GM06990 (cell line): ENCODE results near the gene RDH8.

Experiments
- DNase-seq: peaks from one replicate; pipeline ENCODE4 v3.0.0-alpha.2; 2011; ENCODE audit not compliant: insufficient read length; ENCODE audit errors: extremely low read depth
- H3K27me3 ChIP-seq: replicated peaks from 2 replicates; pipeline ENCODE4 v1.6.0; 2011; ENCODE audit warnings: low read length; ENCODE audit not compliant: control insufficient read depth, insufficient read depth
- H3K36me3 ChIP-seq: 2 replicates; pipeline ENCODE4 v1.5.1; 2011; ENCODE audit warnings: low read length; ENCODE audit not compliant: control insufficient read depth, insufficient read depth
- H3K4me3 ChIP-seq: replicated peaks from 2 replicates; pipeline ENCODE4 v1.5.1; 2011; ENCODE audit warnings: low read depth, mild to moderate bottlenecking, control low read depth, low read length
- CTCF ChIP-seq: IDR thresholded peaks from 2 replicates; pipeline ENCODE4 v1.5.1; 2011; ENCODE audit warnings: low read length, control low read depth, mild to moderate bottlenecking, inconsistent platforms; ENCODE audit not compliant: insufficient read depth, poor library complexity, severe bottlenecking

Gene RDH8

GRCh38 chr19:10000171-10000826, 13.0 kb upstream of the RDH8 start:
- no peaks in the 10 kb centered on the region for H3K36me3 ChIP-seq
- H3K27me3 ChIP-seq: no peaks in the 10 kb centered on the region
- TF ChIP-seq CTCF: peak; percentile 96
- DNase-seq: peak; percentile 29
- H3K4me3 ChIP-seq: no peak overlapping the region

- peak; percentile 50 for TF ChIP-seq CTCF
- no peak for DNase-seq
- no peaks in the 10 kb centered on the region for H3K27me3 ChIP-seq
- H3K36me3 ChIP-seq: no peaks in the 10 kb centered on the region
- H3K4me3 ChIP-seq: no peak overlapping the region
These were observed 11.4 kb upstream of the RDH8 start for GRCh38 chr19:10001899-10002298.

GRCh38 chr19:10003271-10003670, 10.0 kb upstream of the RDH8 start:
- no peak overlapping the region for H3K4me3 ChIP-seq
- H3K27me3 ChIP-seq: no peaks in the 10 kb centered on the region
- no peak for DNase-seq
- TF ChIP-seq CTCF: no peak
- no peaks in the 10 kb centered on the region for H3K36me3 ChIP-seq

- Histone ChIP-seq H3K4me3 (no peak overlapping the region), H3K27me3 (peaks cover 1% of the 10 kb centered on the region), H3K36me3 (no peaks in the 10 kb centered on the region)
- DNase-seq: no peak
- TF ChIP-seq CTCF: no peak
These were observed 8.7 kb upstream of the RDH8 start for GRCh38 chr19:10004617-10005016.

GRCh38 chr19:10005632-10006334, 7.5 kb upstream of the RDH8 start:
- no peak overlapping the region for H3K4me3 ChIP-seq
- no peak for TF ChIP-seq CTCF

More at GRCh38 chr19:10005632-10006334, 7.5 kb upstream of the RDH8 start:
- no peak for DNase-seq
- Histone ChIP-seq H3K27me3 (peaks cover 3% of the 10 kb centered on the region), H3K36me3 (no peaks in the 10 kb centered on the region)
